ENCODE measurements around the gene DENND5B. TPM values are rescaled to one million over a fixed set of nuclear protein-coding genes. Genes with fewer than 3 reads are reported as not detected.
"Not testable (repeated sequence)": the region's sequence is repeated elsewhere in the genome, so short reads cannot be mapped to it uniquely, and the experiment has no call there.

The DENND5B gene
- total and polyA plus RNA-seq, 3 experiments from 2014 or later = 0.04 TPM; not detected in 2

GRCh38 chr12:31562594-31563328 lies 28.2 kb downstream of the DENND5B start:
- Histone ChIP-seq H3K27me3 (ENCODE audit: insufficient read depth, low read length, poor library complexity, severe bottlenecking) (peaks cover 3% of the 10 kb centered on the region), H3K4me3 (ENCODE audit: low read length) (no peak overlapping the region), H3K9me3 (ENCODE audit: low read length) (no peaks in the 10 kb centered on the region), H3K27ac (ENCODE audit: low read depth, low read length) (no peak overlapping the region), H3K4me1 (ENCODE audit: insufficient read depth, low read length) (no peaks in the 10 kb centered on the region), H3K36me3 (ENCODE audit: insufficient read depth, low read length) (no peaks in the 10 kb centered on the region)
- H3K36me3 Mint-ChIP-seq = no peaks in the 10 kb centered on the region
- no peaks in the 10 kb centered on the region for H3K4me1 Mint-ChIP-seq
- CTCF ChIA-PET = no interaction called here
- no peaks in the 10 kb centered on the region for H3K9me3 Mint-ChIP-seq
- no peak overlapping the region for H3K4me3 Mint-ChIP-seq
- H3K27me3 Mint-ChIP-seq = peaks cover 0 to 38% of the 10 kb centered on the region in 2 donors
- no peak for DNase-seq
- H3K27ac Mint-ChIP-seq = no peak overlapping the region
- POLR2A ChIA-PET = no interaction called here

- Histone ChIP-seq H3K4me3 (ENCODE audit: low read length) (no peak overlapping the region), H3K4me1 (ENCODE audit: insufficient read depth, low read length) (no peaks in the 10 kb centered on the region), H3K27ac (ENCODE audit: low read depth, low read length) (no peak overlapping the region), H3K9me3 (ENCODE audit: low read length) (no peaks in the 10 kb centered on the region), H3K27me3 (ENCODE audit: insufficient read depth, low read length, poor library complexity, severe bottlenecking) (peaks cover 3% of the 10 kb centered on the region), H3K36me3 (ENCODE audit: insufficient read depth, low read length) (no peaks in the 10 kb centered on the region)
- Mint-ChIP-seq H3K4me1 (no peaks in the 10 kb centered on the region), H3K9me3 (peaks cover 0 to 4% (median 2%) of the 10 kb centered on the region in 5 donors), H3K27ac (no peak overlapping the region), H3K4me3 (no peak overlapping the region), H3K27me3 (peaks cover 3 to 32% of the 10 kb centered on the region in 2 donors), H3K36me3 (no peaks in the 10 kb centered on the region)
- POLR2A ChIA-PET = no interaction called here
- DNase-seq = no peak
- CTCF ChIA-PET = no interaction called here
Measured at GRCh38 chr12:31560516-31560915, 30.4 kb downstream of the DENND5B start.

DNA sequence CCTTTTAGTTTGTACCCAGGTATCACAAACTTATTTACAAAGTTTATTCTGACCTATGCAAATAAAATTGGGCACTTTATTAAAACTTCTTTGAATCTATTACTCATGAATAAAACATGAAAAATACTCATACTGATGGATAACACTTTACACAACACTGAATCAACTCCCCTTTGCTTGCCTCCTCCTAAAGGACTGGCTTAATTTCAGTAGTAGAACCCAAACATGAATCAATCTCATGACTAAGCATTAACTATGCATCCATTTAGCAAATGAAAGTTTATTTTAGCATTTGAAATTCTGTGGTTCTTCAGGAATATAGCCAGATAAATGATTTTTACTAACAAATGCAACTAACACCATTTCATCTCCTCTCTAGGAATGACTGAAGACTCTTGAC lies 32.4 kb downstream of the DENND5B start:
- no peaks in the 10 kb centered on the region for H3K4me1 ChIP-seq (ENCODE audit: insufficient read depth, low read length)
- no peaks in the 10 kb centered on the region for H3K9me3 ChIP-seq (ENCODE audit: low read length)
- ChIA-PET POLR2A (no interaction called here), CTCF (no interaction called here)
- Mint-ChIP-seq H3K27ac (no peak overlapping the region), H3K9me3 (peaks cover 0 to 7% (median 2%) of the 10 kb centered on the region in 5 donors), H3K36me3 (no peaks in the 10 kb centered on the region), H3K4me1 (no peaks in the 10 kb centered on the region), H3K4me3 (no peak overlapping the region), H3K27me3 (peaks cover 3 to 23% of the 10 kb centered on the region in 2 donors)
- no peak for DNase-seq
- H3K4me3 ChIP-seq (ENCODE audit: low read length) = no peak overlapping the region
- H3K36me3 ChIP-seq (ENCODE audit: insufficient read depth, low read length) = no peaks in the 10 kb centered on the region
- H3K27me3 ChIP-seq (ENCODE audit: insufficient read depth, low read length, poor library complexity, severe bottlenecking) = peaks cover 3% of the 10 kb centered on the region
- H3K27ac ChIP-seq (ENCODE audit: low read depth, low read length) = no peak overlapping the region

DNA sequence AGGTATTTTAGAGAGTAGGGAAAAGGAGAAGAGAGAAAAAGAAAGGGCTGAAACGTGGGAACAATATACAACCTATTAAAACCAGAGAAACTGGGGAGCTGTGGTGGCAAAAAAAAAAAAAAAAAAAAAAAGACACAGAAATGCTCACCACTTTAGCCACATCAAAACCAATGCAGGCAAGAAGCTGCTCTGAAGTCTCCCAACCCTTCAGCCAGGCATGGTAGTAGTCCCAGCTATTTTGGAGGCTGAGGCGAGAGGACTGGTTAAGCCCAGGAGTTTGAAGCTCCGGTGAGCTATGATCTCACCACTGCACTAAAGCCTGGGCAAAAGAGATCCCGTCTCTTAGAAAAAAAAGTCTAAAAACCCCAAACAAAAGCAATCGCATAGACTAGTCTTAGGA lies 33.2 kb downstream of the DENND5B start:
- Histone ChIP-seq H3K4me3 (ENCODE audit: low read length) (no peak overlapping the region), H3K27me3 (ENCODE audit: insufficient read depth, low read length, poor library complexity, severe bottlenecking) (peaks cover 3% of the 10 kb centered on the region), H3K4me1 (ENCODE audit: insufficient read depth, low read length) (no peaks in the 10 kb centered on the region), H3K9me3 (ENCODE audit: low read length) (no peaks in the 10 kb centered on the region), H3K36me3 (ENCODE audit: insufficient read depth, low read length) (no peaks in the 10 kb centered on the region), H3K27ac (ENCODE audit: low read depth, low read length) (no peak overlapping the region)
- ChIA-PET CTCF (no interaction called here), POLR2A (interaction anchor here (0.5 kb wide), 1 partner anchor 371 kb away, joined by 3 read pairs; no protein-coding TSS in a partner anchor)
- H3K4me3 Mint-ChIP-seq = no peak overlapping the region
- H3K36me3 Mint-ChIP-seq = no peaks in the 10 kb centered on the region
- peaks cover 0 to 7% (median 2%) of the 10 kb centered on the region in 5 donors for H3K9me3 Mint-ChIP-seq
- no peaks in the 10 kb centered on the region for H3K4me1 Mint-ChIP-seq
- no peak for DNase-seq
- H3K27ac Mint-ChIP-seq = no peak overlapping the region
- peaks cover 4 to 31% of the 10 kb centered on the region in 2 donors for H3K27me3 Mint-ChIP-seq

GRCh38 chr12:31555466-31555865 lies 35.5 kb downstream of the DENND5B start:
- H3K36me3 ChIP-seq (ENCODE audit: insufficient read depth, low read length); H3K9me3 ChIP-seq (ENCODE audit: low read length); H3K27ac Mint-ChIP-seq; H3K36me3 Mint-ChIP-seq; CTCF ChIA-PET; H3K4me3 ChIP-seq (ENCODE audit: low read length); H3K4me1 ChIP-seq (ENCODE audit: insufficient read depth, low read length); H3K27ac ChIP-seq (ENCODE audit: low read depth, low read length); DNase-seq; POLR2A ChIA-PET; H3K9me3 Mint-ChIP-seq; H3K4me1 Mint-ChIP-seq; H3K4me3 Mint-ChIP-seq; H3K27me3 ChIP-seq (ENCODE audit: insufficient read depth, low read length, poor library complexity, severe bottlenecking): not testable (repeated sequence)
- peaks cover 4 to 32% of the 10 kb centered on the region in 2 donors for H3K27me3 Mint-ChIP-seq

DNA sequence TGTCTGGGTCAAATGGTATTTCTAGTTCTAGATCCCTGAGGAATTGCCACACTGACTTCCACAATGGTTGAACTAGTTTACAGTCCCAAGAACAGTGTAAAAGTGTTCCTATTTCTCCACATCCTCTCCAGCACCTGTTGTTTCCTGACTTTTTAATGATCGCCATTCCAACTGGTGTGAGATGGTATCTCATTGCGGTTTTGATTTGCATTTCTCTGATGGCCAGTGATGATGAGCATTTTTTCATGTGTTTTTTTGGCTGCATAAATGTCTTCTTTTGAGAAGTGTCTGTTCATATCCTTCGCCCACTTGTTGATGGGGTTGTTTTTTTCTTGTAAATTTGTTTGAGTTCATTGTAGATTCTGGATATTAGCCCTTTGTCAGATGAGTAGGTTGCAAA lies 40.3 kb downstream of the DENND5B start:
- H3K4me1 Mint-ChIP-seq, POLR2A ChIA-PET: not testable (repeated sequence)

GRCh38 chr12:31536672-31537071 lies 54.3 kb downstream of the DENND5B start:
- Histone ChIP-seq H3K27me3 (ENCODE audit: insufficient read depth, low read length, poor library complexity, severe bottlenecking) (no peaks in the 10 kb centered on the region), H3K9me3 (ENCODE audit: low read length) (no peaks in the 10 kb centered on the region), H3K4me1 (ENCODE audit: insufficient read depth, low read length) (no peaks in the 10 kb centered on the region), H3K4me3 (ENCODE audit: low read length) (no peak overlapping the region), H3K27ac (ENCODE audit: low read depth, low read length) (no peak overlapping the region), H3K36me3 (ENCODE audit: insufficient read depth, low read length) (no peaks in the 10 kb centered on the region)
- H3K27ac Mint-ChIP-seq = no peak overlapping the region
- H3K36me3 Mint-ChIP-seq = peaks cover 0 to 3% (median 1%) of the 10 kb centered on the region in 3 donors
- DNase-seq = no peak
- no peak overlapping the region for H3K4me3 Mint-ChIP-seq
- H3K9me3 Mint-ChIP-seq = peaks cover 0 to 2% (median 0%) of the 10 kb centered on the region in 5 donors
- H3K27me3 Mint-ChIP-seq = peaks cover 20 to 53% of the 10 kb centered on the region in 2 donors
- ChIA-PET POLR2A (no interaction called here), CTCF (no interaction called here)
- H3K4me1 Mint-ChIP-seq = no peaks in the 10 kb centered on the region

More for the DNA sequence above, 40.3 kb downstream of the DENND5B start:
- DNase-seq; CTCF ChIA-PET; H3K27me3 ChIP-seq (ENCODE audit: insufficient read depth, low read length, poor library complexity, severe bottlenecking); H3K9me3 Mint-ChIP-seq; H3K36me3 ChIP-seq (ENCODE audit: insufficient read depth, low read length); H3K9me3 ChIP-seq (ENCODE audit: low read length); H3K36me3 Mint-ChIP-seq; H3K4me1 ChIP-seq (ENCODE audit: insufficient read depth, low read length); H3K4me3 Mint-ChIP-seq; H3K27ac ChIP-seq (ENCODE audit: low read depth, low read length); H3K4me3 ChIP-seq (ENCODE audit: low read length); H3K27ac Mint-ChIP-seq: not testable (repeated sequence)
- peaks cover 1 to 12% of the 10 kb centered on the region in 2 donors for H3K27me3 Mint-ChIP-seq

GRCh38 chr12:31533470-31533869 lies 57.5 kb downstream of the DENND5B start:
- no peak overlapping the region for H3K27ac ChIP-seq (ENCODE audit: low read depth, low read length)
- H3K4me3 ChIP-seq (ENCODE audit: low read length) = no peak overlapping the region
- H3K9me3 ChIP-seq (ENCODE audit: low read length) = no peaks in the 10 kb centered on the region
- ChIA-PET CTCF (no interaction called here), POLR2A (no interaction called here)
- H3K27ac Mint-ChIP-seq = no peak overlapping the region
- no peaks in the 10 kb centered on the region for H3K4me1 Mint-ChIP-seq
- H3K4me3 Mint-ChIP-seq = no peak overlapping the region
- no peak for DNase-seq
- H3K4me1 ChIP-seq (ENCODE audit: insufficient read depth, low read length) = no peaks in the 10 kb centered on the region
- H3K36me3 Mint-ChIP-seq = peaks cover 0 to 3% (median 1%) of the 10 kb centered on the region in 3 donors
- H3K36me3 ChIP-seq (ENCODE audit: insufficient read depth, low read length) = no peaks in the 10 kb centered on the region
- H3K27me3 ChIP-seq (ENCODE audit: insufficient read depth, low read length, poor library complexity, severe bottlenecking) = no peaks in the 10 kb centered on the region
- H3K9me3 Mint-ChIP-seq = peaks cover 0 to 2% (median 0%) of the 10 kb centered on the region in 5 donors
- peaks cover 13 to 50% of the 10 kb centered on the region in 2 donors for H3K27me3 Mint-ChIP-seq
